ENCODE measurements around the gene TMCC3.
"Not testable (repeated sequence)": the region's sequence is repeated elsewhere in the genome, so short reads cannot be mapped to it uniquely, and the experiment has no call there.

Gene TMCC3

DNA sequence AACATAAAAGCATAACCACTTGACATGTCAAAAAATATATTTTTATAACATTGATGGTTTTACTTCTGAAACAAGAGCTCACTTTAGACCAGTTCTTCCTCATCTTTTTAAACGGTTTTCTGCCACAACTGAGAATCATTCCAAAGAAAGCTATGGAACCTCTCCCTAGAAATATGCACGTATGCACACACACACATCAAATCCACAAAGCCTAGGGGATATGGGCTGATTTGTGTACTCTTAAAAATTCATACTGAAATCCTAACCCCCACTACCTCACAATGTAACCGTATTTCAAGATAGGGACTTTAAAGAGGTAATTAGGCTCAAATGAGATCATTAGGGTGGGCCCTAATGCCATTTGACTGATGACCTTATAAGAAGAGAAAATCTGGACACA is 19.3 kb downstream of the TMCC3 start:
- no peak for DNase-seq

DNA sequence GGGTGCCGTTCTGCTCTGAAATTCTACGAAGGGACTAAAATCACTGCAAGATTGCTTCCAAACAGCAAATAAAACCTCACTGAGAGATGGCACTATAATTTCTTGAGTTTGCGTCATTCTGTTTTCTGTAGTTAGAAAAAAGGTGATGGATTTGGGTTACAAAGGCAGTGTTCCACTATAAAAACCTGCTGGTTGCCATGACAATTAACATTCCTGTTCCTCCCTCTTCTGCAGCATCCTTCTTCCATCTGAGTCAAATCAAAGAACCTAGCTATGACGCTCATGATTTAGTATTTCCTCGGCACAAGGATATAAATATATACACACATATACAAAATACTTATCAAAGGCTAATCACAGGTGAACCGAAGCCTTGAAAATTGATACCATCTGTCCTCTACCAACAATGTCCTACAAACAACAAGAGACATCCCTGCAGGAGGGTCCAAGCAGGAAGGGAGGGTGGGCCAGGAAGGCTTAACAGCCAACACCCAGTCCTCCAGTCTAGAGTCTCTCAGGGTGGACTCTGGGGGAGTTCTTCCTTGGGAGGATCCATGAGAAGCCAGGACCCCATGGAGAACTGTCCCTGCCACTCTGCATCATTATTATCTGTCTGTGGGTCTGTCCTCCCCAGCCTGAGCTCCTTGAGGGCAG is 21.4 kb downstream of the TMCC3 start:
- DNase-seq, result no peak

DNA sequence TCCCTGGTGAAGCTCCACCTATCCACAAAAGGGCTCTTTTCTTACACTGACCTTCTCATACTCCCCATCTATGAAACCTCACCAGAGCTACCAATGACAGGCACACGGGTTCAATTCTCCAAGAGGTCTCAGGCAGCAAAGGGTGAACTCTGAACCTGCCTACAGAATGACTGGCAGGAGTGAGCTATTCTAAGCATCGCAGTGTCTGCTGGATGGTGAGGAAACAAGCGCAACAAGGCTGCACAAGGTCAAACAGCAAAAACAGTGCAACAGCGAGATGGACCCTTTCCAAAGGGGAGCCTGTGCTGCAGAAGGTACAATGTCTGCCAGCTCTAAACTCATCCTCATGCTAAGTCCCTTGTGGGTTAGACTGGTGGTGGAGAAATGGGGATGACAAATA is 22.0 kb downstream of the TMCC3 start:
- no peak for DNase-seq

DNA sequence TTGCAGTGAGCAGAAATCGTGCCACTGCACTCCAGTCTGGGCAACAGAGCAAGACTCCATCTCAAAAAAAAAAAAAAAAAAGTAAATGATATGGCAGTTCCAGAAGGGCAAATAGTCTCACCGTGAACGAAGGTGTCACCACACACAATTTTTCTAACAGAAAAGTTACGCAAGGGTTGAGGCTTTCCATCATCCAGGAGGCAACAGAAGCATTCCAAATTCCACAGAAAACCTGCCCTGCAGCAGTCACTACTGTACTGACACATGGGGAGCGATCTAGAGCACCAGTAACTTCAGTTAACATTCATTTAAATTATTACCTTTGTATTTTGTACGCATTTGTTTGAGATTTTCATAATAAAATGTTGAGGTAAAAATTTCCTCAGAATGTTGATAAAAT is 24.8 kb downstream of the TMCC3 start:
- no peak for DNase-seq

DNA sequence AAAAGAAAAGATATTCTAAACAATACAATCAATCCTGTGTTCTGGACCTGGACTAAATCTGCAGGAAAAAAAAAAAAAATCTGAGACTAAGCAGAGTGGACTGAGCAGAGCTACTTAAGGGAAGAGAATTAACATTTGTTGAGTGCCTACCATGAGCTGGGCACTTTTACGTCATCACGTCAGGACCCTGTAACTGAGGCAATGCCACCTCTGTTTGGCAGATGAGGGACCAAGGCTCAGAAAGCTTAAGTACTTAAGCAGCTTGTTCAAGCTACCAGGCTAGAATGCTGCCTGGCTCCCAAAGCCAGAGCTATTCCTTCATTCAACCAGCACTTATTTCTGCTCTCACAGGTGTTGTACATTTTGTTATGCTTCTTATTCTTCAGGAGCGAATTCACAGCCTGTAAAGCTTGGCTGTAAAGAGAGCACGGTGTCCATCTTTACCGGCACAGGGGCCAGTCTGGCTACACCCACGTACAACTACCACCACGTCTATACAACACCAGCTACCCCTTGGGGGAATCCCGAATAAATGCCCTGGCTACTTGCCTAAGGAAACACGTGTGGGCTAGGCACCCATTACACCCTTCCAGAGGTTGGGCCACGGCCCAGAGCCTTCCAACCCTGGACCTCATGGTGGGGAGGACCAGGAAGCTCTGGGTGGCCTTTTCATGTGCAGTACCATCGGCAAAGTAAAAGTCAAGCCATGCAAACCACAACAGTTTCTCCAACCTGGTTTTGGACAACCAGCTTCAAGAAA is 27.0 kb downstream of the TMCC3 start:
- DNase-seq, result no peak

DNA sequence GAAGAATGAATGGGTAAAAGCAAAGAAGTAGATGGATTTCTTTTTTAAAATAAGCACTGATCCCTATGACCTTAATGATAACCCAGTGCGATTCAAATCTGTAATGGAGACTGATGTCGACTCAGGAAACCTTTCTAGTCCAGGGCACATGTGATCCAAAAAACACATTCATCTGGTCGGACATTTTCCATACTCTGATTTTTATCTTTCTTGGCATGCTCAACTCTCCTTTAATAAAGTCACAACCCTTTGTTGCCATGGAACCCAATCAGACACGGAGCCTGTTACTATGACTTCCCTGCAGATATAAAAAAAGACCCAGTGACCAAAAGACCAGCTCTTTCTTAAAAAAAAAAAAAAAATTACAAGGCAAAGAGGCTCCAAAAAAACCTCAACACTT is 27.9 kb downstream of the TMCC3 start:
- no peak for DNase-seq

DNA sequence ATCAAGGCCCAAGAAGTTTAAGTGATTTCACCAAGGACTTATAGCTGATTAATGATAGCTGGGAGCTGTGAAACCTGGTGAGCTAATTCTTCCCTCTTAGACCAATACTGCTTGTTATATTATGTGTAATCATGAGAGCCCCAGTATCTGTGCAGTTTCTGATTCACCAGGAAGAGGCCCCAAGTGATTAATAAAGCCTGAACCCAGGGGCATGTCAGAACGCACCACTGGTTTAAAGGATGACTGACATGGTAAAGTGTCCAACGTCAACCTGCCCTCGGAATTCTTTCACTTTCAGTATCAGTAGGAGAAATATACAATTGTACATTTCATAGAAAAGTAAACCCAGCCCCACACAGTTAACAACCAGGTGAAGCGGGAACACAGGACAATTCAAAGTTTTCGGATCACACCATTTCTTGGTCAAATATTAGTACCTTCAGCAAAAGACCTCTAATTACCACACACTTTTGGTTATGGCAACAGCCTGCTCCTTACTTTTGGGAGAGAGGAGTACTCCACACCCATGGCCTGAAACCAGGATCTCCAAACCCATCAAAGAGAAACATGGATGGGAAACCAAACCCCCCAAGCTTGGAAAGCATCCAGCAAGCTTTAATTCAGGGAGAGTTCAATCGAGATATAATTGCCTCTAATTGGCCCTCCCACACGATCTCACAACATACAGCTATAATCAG is 28.5 kb downstream of the TMCC3 start:
- no peak for DNase-seq

DNA sequence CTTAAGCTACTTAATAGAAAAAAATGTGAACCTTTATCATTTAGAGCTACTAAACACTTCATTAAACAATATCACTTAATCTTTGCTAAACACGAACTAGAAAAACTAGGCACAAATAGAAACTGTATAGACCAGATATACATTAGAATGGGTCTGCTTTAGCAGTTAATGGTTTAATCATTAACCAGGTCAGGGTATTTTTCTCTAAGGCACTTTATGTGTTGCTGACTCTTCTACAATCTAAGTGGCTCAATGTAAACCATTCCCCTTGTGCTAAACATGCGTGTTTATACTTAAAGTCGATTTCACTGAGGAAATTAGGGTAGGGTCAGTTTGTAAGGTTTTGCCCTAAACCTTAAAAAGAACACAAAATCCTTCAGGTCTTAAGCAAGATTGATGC is 29.7 kb downstream of the TMCC3 start:
- no peak for DNase-seq

DNA sequence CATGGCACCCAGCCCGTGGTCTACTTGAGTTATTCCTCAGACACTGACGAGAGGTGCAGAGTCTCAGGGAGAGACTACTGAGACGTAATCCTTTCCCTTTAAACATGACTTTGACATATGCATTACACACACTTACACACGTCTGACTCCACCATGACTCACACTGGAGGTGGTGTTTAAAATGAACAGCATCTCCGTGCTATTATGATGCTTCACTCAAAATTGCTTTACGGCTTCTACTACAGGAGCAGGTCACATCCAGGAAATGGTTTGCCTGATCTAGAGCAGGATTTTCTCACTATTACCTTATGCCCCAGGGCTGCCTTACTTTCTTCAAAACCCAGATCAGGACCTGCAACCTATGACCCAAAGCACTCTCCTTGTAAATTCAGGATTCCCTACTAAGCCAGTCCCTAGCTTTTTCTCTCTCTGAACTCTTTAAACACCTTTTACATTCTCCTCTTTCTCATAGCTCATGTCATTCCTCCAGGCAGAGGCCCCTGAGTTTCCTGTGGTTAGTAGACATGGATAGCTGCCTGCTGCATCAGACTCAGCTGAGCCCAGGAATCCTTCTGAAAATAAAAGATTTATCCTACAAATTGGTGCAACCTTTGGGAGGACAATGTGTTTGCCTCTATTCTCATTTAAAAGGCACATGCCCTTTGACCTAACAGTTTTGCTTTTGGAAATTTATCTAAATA is 31.2 kb downstream of the TMCC3 start:
- DNase-seq, result no peak

DNA sequence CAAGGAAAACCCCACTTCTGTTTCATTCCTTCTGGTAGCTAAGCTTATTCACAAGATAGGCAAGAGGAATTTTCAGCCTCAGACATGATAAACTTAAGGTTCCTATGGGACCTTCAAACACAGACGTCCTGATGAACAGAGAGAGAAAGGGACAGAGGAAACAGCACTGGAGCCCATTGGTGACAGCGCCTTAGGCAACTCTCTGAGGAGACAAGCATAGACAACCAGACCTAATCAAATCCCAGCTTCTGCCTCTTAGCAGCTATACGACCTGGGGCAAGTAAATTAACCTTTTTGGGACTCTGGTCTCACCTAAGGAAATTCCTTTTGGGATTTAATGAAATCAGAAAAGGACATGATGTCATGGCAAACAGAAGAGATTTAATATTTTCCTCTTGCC is 33.3 kb downstream of the TMCC3 start:
- no peak for DNase-seq

DNA sequence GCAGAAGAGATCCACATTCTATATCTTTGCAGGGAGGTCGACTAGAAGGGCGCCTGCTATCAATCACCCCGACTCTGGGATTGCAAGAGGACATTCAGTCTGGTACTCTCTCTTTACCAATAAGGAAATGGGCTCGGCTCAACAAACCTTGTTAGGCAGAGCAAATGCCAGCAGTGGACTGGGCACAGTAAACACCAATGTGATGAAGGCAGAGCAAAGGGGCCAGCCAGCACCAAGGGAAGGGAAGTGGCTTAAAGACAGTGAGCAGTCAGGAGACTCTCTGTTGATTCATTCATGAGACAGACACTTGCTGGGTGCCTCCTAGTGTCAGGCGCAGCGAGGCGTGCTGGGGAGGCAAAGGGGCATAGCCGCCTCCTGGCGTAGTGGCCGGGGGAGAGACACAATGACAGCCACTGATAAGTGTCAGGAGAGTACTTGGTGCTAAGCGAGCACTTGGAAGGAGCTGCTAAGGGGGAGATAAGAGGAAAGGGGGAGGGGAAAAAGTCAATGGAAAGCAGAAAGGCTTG is 34.1 kb downstream of the TMCC3 start:
- no peak for DNase-seq

DNA sequence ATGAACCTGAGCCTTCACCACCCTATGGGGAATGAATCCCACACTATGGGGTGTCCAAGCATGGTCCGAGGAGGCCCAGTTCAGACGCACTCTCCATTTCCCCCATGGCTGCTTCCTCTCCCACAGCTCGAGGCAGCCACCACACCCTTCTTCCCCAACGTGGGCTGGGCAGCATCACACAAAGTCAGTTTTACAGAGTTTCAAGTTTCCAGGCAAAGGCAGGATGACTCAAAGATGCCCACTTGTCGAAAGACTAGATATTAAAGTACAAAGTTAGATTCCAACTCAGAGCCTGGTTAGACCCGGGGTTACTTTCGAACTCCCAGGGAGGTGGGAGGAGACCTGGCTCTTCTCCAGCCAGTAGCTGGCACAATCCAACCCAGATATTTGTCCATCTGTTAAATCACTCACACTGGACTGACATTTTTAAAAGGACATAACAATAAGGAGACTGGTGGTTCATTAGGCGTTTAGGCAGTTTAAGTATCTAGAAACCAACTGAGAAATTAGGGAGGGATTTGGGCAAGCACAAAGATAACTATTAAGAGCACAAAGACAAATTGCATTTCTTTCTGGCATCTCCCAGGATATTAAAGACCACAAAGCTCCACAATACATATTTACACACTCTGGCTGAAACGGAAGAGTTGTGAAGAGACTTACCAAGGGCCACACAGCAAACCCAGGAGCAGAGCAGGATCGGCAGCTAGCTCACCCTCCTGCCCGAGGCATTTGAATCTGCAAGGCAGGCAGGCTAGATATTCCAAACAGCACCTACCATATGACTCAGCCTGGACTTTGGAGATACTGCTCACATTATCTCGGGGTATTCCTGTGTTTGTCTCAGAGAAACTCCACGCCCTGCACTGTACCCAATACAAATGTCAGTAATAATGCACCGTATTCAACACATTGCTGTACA is 34.8 kb downstream of the TMCC3 start:
- DNase-seq, result no peak

DNA sequence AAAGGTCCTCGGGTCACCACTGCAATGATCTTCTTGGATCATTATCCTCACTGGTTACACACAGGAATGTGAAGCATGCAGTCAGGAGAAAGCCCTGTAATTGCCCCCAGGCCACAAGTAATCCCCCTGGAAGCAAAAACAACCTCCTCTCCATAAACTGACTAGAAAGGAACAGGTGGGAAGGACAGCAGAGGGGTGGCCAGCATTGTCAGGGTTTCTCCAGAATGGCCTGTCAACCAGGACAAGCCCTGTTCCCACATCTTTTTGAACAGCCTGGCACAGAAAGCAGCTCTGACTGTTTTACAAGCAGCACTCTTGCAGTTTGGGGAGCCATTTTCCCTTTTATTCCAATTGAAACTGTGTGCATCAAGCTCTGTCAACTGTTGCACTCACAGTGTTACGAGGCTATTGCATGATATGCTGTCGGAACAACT is 36.1 kb downstream of the TMCC3 start:
- DNase-seq, result no peak

DNA sequence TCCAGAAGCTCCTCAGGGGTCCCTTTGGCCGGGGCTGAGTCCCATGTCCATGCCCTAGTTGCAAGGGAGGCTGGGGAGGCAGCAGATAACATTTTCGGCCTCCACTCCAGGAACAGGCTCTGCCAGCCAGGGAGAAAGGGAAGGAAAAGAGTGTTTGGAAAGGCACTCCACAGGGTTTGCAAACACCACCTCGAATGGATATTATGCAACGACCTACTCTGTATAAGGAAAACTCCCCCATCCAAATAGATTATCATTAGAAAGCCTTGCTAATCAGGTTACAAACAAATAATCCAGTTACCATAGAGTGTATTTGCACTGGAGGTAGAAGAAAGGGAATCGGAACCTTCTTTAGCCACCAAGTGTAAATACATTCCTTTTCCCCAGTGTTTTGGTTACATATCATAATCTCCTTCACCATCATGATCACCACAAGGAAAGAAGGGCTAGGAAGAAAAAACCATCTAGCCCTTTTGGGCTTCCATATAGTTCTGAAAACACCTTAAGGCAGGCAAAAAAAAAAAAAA is 40.4 kb downstream of the TMCC3 start:
- DNase-seq, result no peak

DNA sequence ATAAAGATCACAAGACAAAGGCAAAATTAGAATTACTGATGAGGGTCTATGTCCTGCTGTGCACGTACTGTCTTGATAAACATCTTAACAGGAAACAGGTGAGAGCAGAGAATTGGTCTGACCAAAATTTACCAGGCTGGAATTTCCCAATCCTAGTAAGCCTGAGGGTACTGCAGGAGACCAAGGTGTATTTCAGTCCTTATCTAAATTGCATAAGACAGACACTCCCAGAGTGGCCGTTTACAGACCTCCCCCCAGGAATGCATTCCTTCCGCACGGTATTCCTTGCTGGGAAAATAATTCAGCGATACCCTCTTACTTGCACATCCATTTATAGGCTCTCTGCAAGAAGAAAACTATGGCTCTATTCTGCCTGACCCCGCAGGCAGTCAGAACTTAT is 43.5 kb downstream of the TMCC3 start:
- DNase-seq, result not testable (repeated sequence)

DNA sequence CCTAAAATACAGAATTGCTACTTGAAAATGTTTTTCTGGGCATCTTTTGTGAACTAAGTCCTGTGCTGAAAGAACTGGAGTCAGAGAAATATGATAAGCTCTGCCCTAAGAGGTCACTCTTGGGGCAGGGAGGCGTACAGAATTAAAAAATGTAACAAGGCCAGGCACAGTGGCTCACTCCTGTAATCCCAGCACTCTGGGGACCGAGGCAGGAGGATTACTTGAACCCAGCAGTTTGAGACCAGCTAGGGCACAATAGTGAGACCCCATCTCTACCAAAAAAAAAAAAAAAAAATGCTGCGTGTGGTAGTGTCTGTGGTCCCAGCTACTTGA is 46.0 kb downstream of the TMCC3 start:
- no peak for DNase-seq

DNA sequence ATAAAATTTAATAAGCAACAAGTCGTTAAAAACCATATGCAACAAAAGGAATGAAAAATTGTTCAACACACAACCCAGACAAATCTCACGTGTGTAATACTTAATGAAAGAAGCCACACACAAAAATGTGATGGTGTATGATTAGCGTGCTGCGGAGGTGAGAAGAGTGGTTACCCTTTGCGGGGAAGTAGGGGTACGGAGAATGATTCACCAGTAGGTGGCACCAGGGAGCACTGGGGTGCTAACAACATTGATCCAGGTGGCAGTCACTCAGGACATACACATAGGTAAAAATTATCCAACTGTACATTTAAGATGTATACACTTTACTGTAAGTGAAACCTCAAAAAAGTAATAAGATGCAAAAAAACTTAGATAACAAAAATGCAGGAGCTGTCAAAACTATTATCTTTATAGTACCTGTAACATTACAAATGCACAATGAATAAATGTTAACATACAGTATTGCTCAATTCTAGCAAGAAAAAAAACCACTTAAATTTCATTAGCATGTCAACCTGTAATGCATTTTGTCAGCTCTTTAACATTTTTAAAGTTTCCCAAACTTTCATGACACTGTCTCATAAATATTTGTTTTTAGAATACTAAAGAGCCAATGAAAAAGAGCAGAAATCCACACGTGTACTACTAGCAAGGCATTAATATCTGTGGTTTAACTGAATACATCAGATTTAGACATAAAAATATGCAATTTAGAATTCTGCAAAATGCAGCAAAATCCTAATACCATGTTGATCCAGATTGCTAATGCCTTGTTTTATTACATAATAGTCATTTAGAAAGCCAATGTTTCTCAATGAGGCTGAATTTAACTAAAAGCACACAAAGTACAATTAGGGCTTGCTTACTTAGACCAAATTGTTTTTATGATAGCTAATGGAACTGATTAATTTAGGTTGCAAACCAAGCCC is 46.7 kb downstream of the TMCC3 start:
- peak; percentile 50 for DNase-seq

DNA sequence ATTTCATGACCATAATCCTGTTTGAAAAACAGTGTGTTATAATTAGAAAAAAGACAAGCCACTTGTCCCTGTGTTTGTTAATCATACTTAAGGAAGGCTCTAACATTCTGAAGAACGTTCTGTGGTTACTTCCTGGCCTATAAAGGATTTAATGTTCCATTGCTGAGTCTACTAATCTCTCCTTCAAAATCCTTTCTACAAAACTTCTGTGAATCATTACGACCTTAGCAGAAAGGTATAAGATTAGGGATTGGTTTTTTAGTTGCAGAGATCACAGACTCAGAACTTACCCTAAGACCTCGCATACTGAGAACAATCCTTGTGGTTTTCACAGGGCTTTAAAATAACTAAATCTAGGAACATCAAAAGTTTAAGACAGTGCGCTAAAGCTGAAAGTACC is 48.3 kb downstream of the TMCC3 start:
- no peak for DNase-seq

DNA sequence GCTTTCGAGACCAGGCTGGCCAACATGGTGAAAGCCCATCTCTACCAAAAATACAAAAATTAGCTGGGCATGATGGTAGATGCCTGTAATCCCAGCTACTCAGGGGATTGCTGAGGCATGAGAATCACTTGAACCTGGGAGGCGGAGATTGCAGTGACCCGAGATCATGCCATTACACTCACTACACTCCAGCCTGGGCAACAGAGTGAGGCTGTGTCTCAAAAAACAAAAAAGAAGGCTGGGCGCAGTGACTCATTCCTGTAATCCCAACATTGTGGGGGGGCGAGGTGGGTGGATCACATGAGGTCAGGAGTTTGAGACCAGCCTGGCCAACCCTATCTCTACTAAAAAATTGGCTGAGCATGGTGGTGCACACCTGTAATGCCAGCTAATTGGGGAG is 49.0 kb downstream of the TMCC3 start:
- not testable (repeated sequence) for DNase-seq

DNA sequence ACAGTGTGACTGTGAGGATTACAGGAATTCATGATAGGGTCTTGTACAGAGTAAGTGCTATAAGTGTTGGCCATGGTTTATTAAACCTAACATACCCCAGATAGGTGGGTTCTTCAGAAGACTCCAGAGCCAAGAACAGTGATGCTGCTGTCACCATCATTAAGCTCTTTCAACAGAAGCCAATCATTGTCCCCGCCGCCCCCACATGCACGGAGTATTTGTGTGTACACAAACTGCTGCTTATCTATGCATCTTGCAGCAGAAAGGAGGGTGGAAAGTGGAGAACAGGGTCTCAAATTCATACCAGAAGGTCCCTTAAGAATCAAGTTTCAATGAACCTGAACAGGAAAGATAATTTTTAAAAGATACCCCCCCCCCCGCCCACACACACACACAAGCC is 51.2 kb downstream of the TMCC3 start:
- DNase-seq, result no peak

DNA sequence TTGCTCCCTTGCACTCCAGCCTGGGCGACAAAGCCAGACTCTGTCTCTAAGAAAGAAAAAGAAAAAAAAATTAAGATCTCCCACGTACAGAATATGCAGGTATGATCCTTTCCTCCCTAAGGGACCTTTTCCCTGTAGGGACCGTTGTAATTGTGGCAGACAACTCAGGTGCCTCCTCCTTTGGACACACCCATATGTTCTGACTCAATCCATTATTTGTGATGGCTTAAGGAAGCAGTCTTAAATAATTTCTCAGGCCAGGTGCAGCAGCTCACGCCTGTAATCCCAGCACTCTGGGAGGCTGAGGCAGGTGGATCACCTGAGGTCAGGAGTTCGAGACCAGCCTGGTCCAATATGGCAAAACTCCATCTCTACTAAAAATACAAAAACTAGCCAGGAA is 53.1 kb downstream of the TMCC3 start:
- DNase-seq, result no peak

Measured in activated T-cell treated with anti-CD3 and anti-CD28 coated beads, Interleukin-2, amount 50 U/mL, for 1 hour (primary cell).